GM23338 (cell line): ENCODE data around the gene LPO. TPM values are rescaled to one million over a fixed set of nuclear protein-coding genes. Genes with fewer than 3 reads are reported as not detected.

ENCODE experiments used
- ATAC-seq: fragments of 200-7000 bp; cut with Tn5 transposase; 3 replicates; pipeline ENCODE4 v1.9.1; 2020
- DNase-seq: peaks from one replicate; pipeline ENCODE4 v3.0.0-alpha.2; 2015; ENCODE audit warnings: low spot score
- H2AFZ ChIP-seq: fragments of 200-600 bp; sonication (generic); 2 replicates; pipeline ENCODE4 v1.8.0; 2016; ENCODE audit warnings: antibody characterized with exemption, mild to moderate bottlenecking, moderate library complexity
- H3F3A ChIP-seq: fragments of 200-600 bp; sonication (generic); replicated peaks from 2 replicates; pipeline ENCODE4 v1.8.0; 2017; ENCODE audit warnings: antibody characterized with exemption, mixed run types, low read depth
- H3K27ac ChIP-seq: fragments of 200-600 bp; sonication (generic); 2 replicates; pipeline ENCODE4 v1.6.1; 2016; ENCODE audit warnings: low read depth
- H3K27me3 ChIP-seq: fragments of 200-600 bp; sonication (generic); 2 replicates; pipeline ENCODE4 v1.8.0; 2016; ENCODE audit warnings: mild to moderate bottlenecking, mixed run types, moderate library complexity; ENCODE audit not compliant: insufficient read depth
- H3K36me3 ChIP-seq: fragments of 200-600 bp; sonication (generic); 2 replicates; pipeline ENCODE4 v1.8.0; 2016; ENCODE audit warnings: mild to moderate bottlenecking; ENCODE audit not compliant: insufficient read depth
- H3K4me1 ChIP-seq: fragments of 200-600 bp; sonication (generic); 2 replicates; pipeline ENCODE4 v1.8.0; 2016; ENCODE audit warnings: mild to moderate bottlenecking, moderate library complexity; ENCODE audit not compliant: insufficient read depth
- H3K4me2 ChIP-seq: fragments of 200-600 bp; sonication (generic); 2 replicates; pipeline ENCODE4 v1.7.1; 2017; ENCODE audit warnings: mixed run types
- H3K4me3 ChIP-seq: fragments of 200-600 bp; sonication (generic); 2 replicates; pipeline ENCODE4 v1.6.1; 2016; ENCODE audit warnings: mixed run types
- H3K79me2 ChIP-seq: fragments of 200-600 bp; sonication (generic); replicated peaks from 2 replicates; pipeline ENCODE4 v1.8.0; 2017; ENCODE audit warnings: mild to moderate bottlenecking; ENCODE audit not compliant: insufficient read depth
- H3K9me2 ChIP-seq: fragments of 200-600 bp; sonication (generic); 2 replicates; pipeline ENCODE4 v1.8.0; 2017; ENCODE audit not compliant: insufficient read depth
- H4K20me1 ChIP-seq: fragments of 200-600 bp; sonication (generic); replicated peaks from 2 replicates; pipeline ENCODE4 v1.8.0; 2017; ENCODE audit warnings: mild to moderate bottlenecking; ENCODE audit not compliant: insufficient read depth
- H3K27ac Mint-ChIP-seq: 2 replicates; pipeline ENCODE4 v1.8.0; 2020; ENCODE audit warnings: inconsistent platforms, mild to moderate bottlenecking, moderate library complexity, mixed read lengths
- H3K27me3 Mint-ChIP-seq: 3 replicates; pipeline ENCODE4 v1.8.0; 2022; ENCODE audit warnings: low read depth, mild to moderate bottlenecking, moderate library complexity, mixed read lengths, inconsistent platforms; ENCODE audit not compliant: insufficient read depth, poor library complexity
- H3K36me3 Mint-ChIP-seq: 3 replicates; pipeline ENCODE4 v1.8.0; 2021; ENCODE audit warnings: low read depth, mild to moderate bottlenecking, inconsistent platforms, moderate library complexity, mixed read lengths
- H3K4me1 Mint-ChIP-seq: 3 replicates; pipeline ENCODE4 v1.8.0; 2020; ENCODE audit warnings: mild to moderate bottlenecking, inconsistent platforms, mixed read lengths
- H3K4me3 Mint-ChIP-seq: 3 replicates; pipeline ENCODE4 v1.8.0; 2021; ENCODE audit warnings: moderate library complexity, mild to moderate bottlenecking, inconsistent platforms, mixed read lengths
- H3K9me3 Mint-ChIP-seq: 3 replicates; pipeline ENCODE4 v1.8.0; 2020; ENCODE audit warnings: moderate library complexity, mild to moderate bottlenecking, inconsistent platforms, mixed read lengths
- ETS1 ChIP-seq: IDR thresholded peaks from 2 replicates; pipeline ENCODE4 v1.6.1; 2016; ENCODE audit warnings: antibody characterized with exemption
- NANOG ChIP-seq: IDR thresholded peaks from 2 replicates; pipeline ENCODE4 v1.6.1; 2016; ENCODE audit warnings: antibody characterized with exemption, borderline replicate concordance
- POLR2AphosphoS5 ChIP-seq: IDR thresholded peaks from 2 replicates; pipeline ENCODE4 v1.6.1; 2016; ENCODE audit warnings: antibody characterized with exemption, low read depth
- ZNF114 ChIP-seq: fragments of 250-450 bp; sonication (Bioruptor Pico); IDR thresholded peaks from 2 replicates; pipeline ENCODE4 v1.5.0; 2020; ENCODE audit warnings: mild to moderate bottlenecking, moderate library complexity
- polyA plus RNA-seq: library from polyadenylated mRNA; unstranded; fragments of >200 nt; fragmentation: Nextera tagmentation; extraction: Ambion mirVana; gene quantifications from 2 replicates; pipeline ENCODE4 v1.2.1, GENCODE V29; 2016
- total RNA-seq: library from RNA; depleted of rRNA; stranded (reverse); fragments of >200 nt; shearing (Covaris generic); gene quantifications from 2 replicates; pipeline ENCODE4 v1.2.3, GENCODE V29; 2014
- TF ChIP-seq, protein P1 (sequence below): fragments of 250-450 bp; sonication (Bioruptor Pico); IDR thresholded peaks from 2 replicates; pipeline ENCODE4 v1.5.0; 2020; ENCODE audit warnings: mild to moderate bottlenecking, moderate library complexity
- TF ChIP-seq, protein P2 (sequence below): IDR thresholded peaks from one replicate; pipeline ENCODE4 v1.6.1; 2018; ENCODE audit warnings: antibody characterized with exemption; ENCODE audit not compliant: unreplicated experiment
- TF ChIP-seq, protein P3 (sequence below), 2 experiments: fragments of 200-600 bp in 1 of 2; sonication (generic) in 1 of 2; conservative IDR thresholded peaks; 2 replicates each; pipeline versions ENCODE4 v1.5.1 to v1.6.1; 2016 to 2017; ENCODE audit warnings: antibody characterized with exemption in 2 of 2, low read depth in 2 of 2, mild to moderate bottlenecking in 2 of 2, moderate library complexity in 1 of 2

LPO gene
- total and polyA plus RNA-seq, 2 experiments from 2014 or later = 0.13 to 0.35 TPM

DNA sequence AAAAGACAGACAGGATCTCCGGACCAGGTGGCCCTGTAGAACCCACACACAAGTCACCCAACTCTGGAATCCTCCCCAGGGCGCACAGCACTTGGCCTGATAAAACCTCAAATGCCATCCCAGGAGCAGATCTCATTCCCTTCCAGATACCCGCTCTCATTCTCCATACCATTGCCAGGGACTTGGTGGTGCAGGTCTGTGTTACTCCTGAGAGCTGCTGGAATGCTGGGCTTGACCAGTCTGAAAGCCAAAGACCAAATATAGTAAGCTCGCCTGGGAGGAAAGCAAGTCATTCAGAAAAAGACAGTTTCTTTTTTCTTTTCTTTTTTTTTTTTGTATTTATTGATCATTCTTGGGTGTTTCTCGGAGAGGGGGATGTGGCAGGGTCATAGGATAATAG, 30.0 kb upstream of the LPO start:
- no peaks in the 10 kb centered on the region; the same call in 1 of the 2 replicates for H4K20me1 ChIP-seq
- H3K27me3 Mint-ChIP-seq = peaks cover 2% of the 10 kb centered on the region
- no peak overlapping the region for H3K27ac Mint-ChIP-seq

GRCh38 chr17:58210922-58211321, 27.5 kb upstream of the LPO start:
- Mint-ChIP-seq H3K27ac (no peak overlapping the region), H3K36me3 (peaks cover 25% of the 10 kb centered on the region), H3K4me1 (no peaks in the 10 kb centered on the region), H3K27me3 (peaks cover 3% of the 10 kb centered on the region), H3K4me3 (no peak overlapping the region), H3K9me3 (no peaks in the 10 kb centered on the region)
- Histone ChIP-seq H3K27me3 (no peaks in the 10 kb centered on the region), H4K20me1 (no peaks in the 10 kb centered on the region; the same call in 1 of the 2 replicates), H3K4me1 (no peaks in the 10 kb centered on the region), H3K36me3 (no peaks in the 10 kb centered on the region), H3K4me2 (no peak overlapping the region), H3K4me3 (no peak overlapping the region), H3F3A (no peaks in the 10 kb centered on the region), H3K27ac (no peak overlapping the region), H3K79me2 (no peaks in the 10 kb centered on the region), H3K9me2 (no peaks in the 10 kb centered on the region), H2AFZ (no peak overlapping the region)
- DNase-seq (peak; percentile 28), ATAC-seq (peak; percentile 43)
- no peak for TF ChIP-seq POLR2AphosphoS5
- TF ChIP-seq, protein P1, sequence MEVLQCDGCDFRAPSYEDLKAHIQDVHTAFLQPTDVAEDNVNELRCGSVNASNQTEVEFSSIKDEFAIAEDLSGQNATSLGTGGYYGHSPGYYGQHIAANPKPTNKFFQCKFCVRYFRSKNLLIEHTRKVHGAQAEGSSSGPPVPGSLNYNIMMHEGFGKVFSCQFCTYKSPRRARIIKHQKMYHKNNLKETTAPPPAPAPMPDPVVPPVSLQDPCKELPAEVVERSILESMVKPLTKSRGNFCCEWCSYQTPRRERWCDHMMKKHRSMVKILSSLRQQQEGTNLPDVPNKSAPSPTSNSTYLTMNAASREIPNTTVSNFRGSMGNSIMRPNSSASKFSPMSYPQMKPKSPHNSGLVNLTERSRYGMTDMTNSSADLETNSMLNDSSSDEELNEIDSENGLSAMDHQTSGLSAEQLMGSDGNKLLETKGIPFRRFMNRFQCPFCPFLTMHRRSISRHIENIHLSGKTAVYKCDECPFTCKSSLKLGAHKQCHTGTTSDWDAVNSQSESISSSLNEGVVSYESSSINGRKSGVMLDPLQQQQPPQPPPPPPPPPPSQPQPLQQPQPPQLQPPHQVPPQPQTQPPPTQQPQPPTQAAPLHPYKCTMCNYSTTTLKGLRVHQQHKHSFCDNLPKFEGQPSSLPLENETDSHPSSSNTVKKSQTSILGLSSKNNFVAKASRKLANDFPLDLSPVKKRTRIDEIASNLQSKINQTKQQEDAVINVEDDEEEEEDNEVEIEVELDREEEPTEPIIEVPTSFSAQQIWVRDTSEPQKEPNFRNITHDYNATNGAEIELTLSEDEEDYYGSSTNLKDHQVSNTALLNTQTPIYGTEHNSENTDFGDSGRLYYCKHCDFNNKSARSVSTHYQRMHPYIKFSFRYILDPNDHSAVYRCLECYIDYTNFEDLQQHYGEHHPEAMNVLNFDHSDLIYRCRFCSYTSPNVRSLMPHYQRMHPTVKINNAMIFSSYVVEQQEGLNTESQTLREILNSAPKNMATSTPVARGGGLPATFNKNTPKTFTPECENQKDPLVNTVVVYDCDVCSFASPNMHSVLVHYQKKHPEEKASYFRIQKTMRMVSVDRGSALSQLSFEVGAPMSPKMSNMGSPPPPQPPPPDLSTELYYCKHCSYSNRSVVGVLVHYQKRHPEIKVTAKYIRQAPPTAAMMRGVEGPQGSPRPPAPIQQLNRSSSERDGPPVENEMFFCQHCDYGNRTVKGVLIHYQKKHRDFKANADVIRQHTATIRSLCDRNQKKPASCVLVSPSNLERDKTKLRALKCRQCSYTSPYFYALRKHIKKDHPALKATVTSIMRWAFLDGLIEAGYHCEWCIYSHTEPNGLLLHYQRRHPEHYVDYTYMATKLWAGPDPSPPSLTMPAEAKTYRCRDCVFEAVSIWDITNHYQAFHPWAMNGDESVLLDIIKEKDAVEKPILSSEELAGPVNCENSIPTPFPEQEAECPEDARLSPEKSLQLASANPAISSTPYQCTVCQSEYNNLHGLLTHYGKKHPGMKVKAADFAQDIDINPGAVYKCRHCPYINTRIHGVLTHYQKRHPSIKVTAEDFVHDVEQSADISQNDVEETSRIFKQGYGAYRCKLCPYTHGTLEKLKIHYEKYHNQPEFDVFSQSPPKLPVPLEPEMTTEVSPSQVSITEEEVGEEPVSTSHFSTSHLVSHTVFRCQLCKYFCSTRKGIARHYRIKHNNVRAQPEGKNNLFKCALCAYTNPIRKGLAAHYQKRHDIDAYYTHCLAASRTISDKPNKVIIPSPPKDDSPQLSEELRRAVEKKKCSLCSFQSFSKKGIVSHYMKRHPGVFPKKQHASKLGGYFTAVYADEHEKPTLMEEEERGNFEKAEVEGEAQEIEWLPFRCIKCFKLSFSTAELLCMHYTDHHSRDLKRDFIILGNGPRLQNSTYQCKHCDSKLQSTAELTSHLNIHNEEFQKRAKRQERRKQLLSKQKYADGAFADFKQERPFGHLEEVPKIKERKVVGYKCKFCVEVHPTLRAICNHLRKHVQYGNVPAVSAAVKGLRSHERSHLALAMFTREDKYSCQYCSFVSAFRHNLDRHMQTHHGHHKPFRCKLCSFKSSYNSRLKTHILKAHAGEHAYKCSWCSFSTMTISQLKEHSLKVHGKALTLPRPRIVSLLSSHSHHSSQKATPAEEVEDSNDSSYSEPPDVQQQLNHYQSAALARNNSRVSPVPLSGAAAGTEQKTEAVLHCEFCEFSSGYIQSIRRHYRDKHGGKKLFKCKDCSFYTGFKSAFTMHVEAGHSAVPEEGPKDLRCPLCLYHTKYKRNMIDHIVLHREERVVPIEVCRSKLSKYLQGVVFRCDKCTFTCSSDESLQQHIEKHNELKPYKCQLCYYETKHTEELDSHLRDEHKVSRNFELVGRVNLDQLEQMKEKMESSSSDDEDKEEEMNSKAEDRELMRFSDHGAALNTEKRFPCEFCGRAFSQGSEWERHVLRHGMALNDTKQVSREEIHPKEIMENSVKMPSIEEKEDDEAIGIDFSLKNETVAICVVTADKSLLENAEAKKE = no peak
- TF ChIP-seq, protein P2, sequence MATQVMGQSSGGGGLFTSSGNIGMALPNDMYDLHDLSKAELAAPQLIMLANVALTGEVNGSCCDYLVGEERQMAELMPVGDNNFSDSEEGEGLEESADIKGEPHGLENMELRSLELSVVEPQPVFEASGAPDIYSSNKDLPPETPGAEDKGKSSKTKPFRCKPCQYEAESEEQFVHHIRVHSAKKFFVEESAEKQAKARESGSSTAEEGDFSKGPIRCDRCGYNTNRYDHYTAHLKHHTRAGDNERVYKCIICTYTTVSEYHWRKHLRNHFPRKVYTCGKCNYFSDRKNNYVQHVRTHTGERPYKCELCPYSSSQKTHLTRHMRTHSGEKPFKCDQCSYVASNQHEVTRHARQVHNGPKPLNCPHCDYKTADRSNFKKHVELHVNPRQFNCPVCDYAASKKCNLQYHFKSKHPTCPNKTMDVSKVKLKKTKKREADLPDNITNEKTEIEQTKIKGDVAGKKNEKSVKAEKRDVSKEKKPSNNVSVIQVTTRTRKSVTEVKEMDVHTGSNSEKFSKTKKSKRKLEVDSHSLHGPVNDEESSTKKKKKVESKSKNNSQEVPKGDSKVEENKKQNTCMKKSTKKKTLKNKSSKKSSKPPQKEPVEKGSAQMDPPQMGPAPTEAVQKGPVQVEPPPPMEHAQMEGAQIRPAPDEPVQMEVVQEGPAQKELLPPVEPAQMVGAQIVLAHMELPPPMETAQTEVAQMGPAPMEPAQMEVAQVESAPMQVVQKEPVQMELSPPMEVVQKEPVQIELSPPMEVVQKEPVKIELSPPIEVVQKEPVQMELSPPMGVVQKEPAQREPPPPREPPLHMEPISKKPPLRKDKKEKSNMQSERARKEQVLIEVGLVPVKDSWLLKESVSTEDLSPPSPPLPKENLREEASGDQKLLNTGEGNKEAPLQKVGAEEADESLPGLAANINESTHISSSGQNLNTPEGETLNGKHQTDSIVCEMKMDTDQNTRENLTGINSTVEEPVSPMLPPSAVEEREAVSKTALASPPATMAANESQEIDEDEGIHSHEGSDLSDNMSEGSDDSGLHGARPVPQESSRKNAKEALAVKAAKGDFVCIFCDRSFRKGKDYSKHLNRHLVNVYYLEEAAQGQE = no peak

More for the DNA sequence above, 30.0 kb upstream of the LPO start:
- no peaks in the 10 kb centered on the region for H3K36me3 ChIP-seq
- H3K9me2 ChIP-seq = no peaks in the 10 kb centered on the region
- Mint-ChIP-seq H3K4me1 (no peaks in the 10 kb centered on the region), H3K36me3 (peaks cover 19% of the 10 kb centered on the region), H3K4me3 (no peak overlapping the region), H3K9me3 (no peaks in the 10 kb centered on the region)
- H3F3A ChIP-seq = no peaks in the 10 kb centered on the region
- H3K27me3 ChIP-seq = no peaks in the 10 kb centered on the region
- no peak overlapping the region for H3K4me2 ChIP-seq
- H3K27ac ChIP-seq = no peak overlapping the region
- DNase-seq = no peak
- TF ChIP-seq POLR2AphosphoS5 (no peak), NANOG (no peak), ZNF114 (no peak), ETS1 (no peak)
- TF ChIP-seq, protein P3, sequence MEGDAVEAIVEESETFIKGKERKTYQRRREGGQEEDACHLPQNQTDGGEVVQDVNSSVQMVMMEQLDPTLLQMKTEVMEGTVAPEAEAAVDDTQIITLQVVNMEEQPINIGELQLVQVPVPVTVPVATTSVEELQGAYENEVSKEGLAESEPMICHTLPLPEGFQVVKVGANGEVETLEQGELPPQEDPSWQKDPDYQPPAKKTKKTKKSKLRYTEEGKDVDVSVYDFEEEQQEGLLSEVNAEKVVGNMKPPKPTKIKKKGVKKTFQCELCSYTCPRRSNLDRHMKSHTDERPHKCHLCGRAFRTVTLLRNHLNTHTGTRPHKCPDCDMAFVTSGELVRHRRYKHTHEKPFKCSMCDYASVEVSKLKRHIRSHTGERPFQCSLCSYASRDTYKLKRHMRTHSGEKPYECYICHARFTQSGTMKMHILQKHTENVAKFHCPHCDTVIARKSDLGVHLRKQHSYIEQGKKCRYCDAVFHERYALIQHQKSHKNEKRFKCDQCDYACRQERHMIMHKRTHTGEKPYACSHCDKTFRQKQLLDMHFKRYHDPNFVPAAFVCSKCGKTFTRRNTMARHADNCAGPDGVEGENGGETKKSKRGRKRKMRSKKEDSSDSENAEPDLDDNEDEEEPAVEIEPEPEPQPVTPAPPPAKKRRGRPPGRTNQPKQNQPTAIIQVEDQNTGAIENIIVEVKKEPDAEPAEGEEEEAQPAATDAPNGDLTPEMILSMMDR (conservative IDR thresholded peaks at IDR 0.05; ENCODE audit: low read depth in 2 of 2) = no peak
- no peak overlapping the region for H3K4me3 ChIP-seq
- no peak for ATAC-seq
- no peaks in the 10 kb centered on the region for H3K79me2 ChIP-seq
- no peaks in the 10 kb centered on the region for H3K4me1 ChIP-seq
- H2AFZ ChIP-seq = no peak overlapping the region
